Astrocyte (in vitro differentiated cells and primary cell): ENCODE results near the gene AMZ1.

Experiments
- CTCF ChIP-seq: IDR thresholded peaks from 2 replicates; pipeline ENCODE4 v1.5.1; 2011; ENCODE audit warnings: low read depth, mild to moderate bottlenecking, inconsistent platforms, low read length, moderate library complexity; ENCODE audit not compliant: insufficient read depth
- EZH2 ChIP-seq: IDR thresholded peaks from 2 replicates; pipeline ENCODE4 v1.6.1; 2012; ENCODE audit warnings: mild to moderate bottlenecking, low read length, inconsistent platforms; ENCODE audit not compliant: insufficient read depth

- TF ChIP-seq CTCF = no peak
- no peak for TF ChIP-seq EZH2
Measured at GRCh38 chr7:2666588-2667250, 21.3 kb upstream of the AMZ1 start.
